GM18507 (cell line): ENCODE data around the gene SOHLH1.

Source experiments
- DNase-seq: peaks from one replicate; pipeline ENCODE4 v3.0.0; 2011; ENCODE audit warnings: low read depth; ENCODE audit not compliant: insufficient read length; ENCODE audit errors: extremely low spot score
- FAIRE-seq: peaks from 2 replicates; lab custom pipeline; 2011; peaks lifted over from hg19 to GRCh38; lab: Jason Lieb, UNC

The SOHLH1 gene

DNA sequence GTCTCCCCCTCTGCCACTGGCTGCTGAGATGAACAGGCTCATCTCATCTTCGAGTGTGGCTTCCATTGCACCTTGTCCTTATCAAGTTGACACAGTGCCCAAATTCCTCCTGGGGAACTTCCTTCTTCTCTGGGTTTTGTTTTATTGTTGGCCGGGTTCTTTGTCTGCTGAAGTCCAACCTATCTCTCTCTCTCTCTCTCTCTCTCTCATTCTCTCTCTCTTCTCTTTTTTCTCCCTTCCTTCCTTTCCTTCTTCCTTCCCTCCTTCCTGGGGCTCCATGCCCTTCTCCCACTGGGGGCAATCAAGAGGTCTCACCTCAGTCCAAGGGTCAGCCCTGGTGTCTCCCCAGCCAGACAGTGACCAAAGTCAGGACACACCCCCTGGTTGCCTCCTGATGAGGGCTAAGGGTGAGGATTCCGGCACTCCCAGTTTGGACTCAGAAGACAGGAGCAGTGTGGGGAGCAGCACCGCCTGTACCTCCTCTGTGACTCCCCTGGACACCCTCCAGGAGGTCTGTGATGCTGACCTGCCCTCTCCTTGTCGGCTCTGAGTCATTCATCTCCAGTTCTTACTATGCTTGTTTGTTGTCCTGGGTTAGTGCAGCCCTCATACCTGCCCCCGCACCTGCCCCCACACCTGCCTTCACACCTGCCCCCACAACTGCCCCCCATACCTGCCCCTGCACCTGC, 33.4 kb upstream of the SOHLH1 start:
- DNase-seq (no peak), FAIRE-seq (no peak)

DNA sequence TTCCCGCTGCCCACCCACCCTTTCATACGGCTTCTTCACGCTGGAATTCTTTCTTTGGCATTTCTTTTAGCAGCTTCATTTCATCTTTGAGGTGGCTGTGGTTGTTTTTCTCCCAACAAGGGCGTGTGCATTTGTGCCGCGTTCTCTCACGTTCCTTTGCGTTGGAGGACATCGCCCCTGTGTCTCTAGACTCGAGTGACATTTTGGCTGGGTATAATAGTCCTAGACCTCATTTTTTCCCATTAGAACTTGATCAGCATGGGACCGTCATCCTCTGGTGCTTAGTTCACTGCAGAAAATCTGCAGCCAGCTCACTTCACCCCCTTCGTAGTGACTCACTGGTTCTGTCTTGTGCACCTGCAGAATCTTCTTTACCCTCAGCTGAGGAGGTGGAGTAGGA, 32.2 kb upstream of the SOHLH1 start:
- FAIRE-seq: no peak

DNA sequence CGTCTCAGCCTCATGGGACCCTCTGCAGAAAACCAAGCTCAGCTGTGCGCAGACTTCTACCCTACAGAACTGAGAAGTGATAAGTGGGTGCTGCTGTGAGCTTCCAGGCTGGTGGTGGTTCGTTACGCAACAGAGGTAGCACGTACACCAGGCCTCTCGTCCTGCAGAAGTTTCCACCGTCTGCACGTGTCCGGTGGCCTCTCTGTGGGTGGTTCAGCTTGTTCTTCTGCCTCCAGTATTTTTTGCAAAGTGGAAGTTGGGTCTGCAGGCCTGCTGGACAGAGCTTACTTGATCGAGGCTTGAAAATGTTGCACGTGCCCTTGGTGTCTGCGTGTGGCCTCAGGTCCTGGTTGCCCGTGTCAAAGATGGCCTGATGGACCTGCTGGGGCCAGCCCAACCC, 30.2 kb upstream of the SOHLH1 start:
- DNase-seq: no peak
- FAIRE-seq: no peak

More for the DNA sequence above, 32.2 kb upstream of the SOHLH1 start:
- no peak for DNase-seq

DNA sequence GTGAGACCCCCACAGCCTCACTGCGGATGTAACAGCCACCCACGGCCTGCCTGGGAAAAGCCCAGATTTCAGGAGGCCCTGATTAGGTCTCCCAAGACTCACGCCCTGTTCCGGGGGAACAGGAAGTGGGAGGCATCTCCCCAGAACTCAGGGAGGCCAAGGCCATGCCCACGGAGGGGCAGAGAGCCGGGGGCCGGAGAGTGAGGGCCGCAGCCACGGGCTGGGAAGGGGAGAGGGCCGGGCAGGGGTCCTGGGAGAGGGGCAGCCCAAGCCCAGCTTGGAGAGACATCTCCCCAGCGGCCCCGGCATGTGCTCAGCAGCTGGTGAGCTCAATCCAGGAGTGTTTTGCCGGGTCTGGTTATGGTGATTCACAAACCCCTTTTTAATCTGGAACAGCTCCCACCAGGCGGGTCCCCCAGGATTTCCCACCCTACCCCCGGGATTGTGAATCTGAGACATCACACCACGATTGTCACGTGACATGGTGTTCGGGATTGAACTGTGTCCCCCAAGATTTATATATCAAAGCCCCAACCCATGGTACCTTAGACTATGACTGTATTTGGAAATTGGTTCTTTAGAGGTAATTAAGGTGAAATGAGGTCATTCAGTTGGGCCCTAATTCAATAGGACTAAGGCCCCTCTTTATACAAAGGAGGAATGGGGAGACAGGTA, 29.3 kb upstream of the SOHLH1 start:
- no peak for FAIRE-seq
- DNase-seq: no peak

DNA sequence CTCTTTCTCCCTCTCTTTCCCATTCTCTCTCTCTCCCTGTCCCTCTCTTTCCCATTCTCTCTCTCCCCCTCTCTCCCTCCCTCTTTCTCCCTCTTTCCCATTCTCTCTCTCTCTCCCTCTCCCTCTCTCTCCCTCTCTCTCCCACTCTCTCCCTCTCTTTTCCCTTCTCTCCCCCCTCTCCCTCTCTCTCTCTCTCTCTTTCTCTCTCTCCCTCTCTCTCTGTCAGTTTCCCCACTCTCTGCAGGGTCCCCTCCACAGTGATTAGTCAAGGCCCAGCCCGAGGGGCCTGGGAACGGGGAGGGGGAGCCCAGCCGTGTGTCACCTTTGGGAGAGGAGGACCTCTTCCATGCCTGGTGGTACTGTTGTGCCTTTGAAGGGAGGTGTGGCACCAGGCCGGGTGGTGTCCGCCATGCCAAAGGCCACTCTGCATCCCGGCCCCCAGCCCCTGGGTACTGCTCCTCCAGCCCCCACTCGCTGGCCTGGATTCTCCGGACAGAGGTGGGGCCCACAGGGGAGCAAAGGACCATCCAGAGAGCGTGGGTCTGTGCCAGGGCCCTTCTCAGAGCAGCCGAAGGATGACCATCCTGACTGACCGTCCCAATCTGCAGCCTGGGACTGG, 28.1 kb upstream of the SOHLH1 start:
- FAIRE-seq (no peak), DNase-seq (no peak)

DNA sequence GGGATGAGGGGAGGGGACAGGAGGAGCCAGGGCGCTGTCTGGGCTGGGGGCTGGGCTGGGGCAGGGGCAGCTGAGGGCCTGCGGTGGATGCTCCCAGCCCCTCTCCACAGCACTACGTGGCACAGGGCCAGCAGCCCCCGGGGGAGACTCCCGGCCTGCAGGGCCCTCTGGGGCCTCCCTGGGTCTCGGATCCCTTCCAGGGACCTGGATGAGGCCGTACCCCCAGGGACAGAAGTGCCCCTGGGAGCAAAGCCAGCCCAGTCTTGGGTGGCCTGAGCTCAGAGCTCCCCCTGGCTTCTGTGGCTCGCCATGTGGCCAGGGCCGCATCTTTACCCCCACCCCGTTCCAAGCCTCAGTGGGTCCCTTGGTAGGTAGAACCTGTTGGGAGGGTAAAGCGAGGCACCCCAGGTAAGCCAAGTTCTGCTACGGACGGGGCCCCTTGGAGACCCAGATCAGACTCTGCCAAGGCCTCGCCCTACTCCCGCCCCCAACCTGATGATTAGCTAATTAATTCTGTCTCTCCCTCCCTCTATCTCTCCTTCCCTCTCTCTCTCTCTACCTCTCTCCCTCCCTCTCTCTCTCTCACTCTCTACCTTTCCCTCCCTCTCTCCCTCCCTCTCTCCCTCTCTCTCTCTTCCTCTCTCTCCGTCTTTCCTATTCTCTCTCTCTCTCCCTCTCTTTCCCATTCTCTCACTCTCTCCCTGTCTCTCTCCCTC, 27.0 kb upstream of the SOHLH1 start:
- no peak for FAIRE-seq
- no peak for DNase-seq

DNA sequence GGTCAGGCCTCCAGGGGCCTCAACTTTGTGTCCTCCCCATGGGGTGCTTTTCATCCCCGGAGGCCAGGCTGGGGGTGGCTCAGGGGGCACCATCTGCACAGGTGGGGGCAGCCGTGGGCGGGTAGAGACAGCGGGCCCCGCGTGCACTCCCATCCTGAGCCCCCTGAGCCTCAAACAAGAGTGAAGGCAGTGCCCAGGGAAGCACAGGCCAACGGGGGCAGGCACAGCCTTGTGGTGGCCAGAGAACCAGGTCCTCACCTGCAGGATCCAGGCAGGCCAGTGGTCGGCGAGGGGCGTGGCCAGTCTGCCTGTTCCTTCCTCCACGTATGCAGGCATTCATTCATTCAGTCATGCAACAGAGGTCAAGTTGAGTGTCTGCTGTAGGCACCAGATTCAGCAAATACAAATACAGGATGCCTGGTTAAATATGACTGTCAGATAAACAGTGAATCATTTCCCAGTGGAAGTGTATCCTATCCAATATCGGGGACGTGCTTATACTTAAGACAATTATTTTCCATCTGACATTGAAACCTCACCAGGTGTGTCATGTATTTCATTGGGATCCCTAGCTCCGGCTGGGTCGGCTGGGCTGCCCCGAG, 25.0 kb upstream of the SOHLH1 start:
- FAIRE-seq: no peak
- no peak for DNase-seq

DNA sequence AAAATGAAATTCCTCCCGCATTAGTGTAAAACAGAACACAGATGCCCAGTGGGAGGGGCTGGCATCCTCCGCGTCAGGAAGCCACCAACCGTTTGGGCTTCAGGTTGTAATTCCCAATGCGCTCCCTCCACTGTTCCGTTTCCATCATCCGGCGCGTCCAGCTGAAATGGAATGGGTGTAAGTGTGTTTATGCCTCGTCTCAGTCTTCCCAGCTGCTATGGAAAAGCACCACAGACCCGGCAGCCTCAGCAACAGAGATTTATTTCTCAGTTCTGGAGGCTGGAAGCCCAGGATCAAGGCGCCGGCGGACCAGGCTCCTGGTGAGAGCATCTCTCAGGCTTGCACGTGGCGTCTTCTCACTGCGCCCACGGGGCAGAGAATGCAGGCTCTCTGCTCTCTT, 23.1 kb upstream of the SOHLH1 start:
- no peak for FAIRE-seq
- DNase-seq: no peak

DNA sequence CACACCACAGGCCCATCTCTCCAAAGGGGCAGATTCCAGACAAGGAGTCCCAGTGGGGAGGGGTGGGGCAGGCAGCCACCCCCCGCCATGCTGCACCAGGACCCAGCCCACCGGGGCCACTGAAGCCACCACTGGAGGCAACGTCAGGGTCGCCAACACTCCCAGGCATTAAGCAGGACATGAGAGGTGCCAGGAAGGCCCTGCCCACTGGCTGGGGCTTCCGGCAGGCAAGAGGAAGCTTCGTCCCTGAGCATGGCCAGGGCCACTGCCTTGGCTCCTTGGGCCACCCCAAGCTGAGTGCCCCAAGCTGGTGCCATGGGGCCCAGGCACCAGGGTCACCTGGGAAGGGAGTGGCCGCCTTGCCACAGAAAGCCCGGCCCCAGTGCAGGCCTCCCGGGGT, 20.2 kb upstream of the SOHLH1 start:
- no peak for FAIRE-seq
- no peak for DNase-seq

DNA sequence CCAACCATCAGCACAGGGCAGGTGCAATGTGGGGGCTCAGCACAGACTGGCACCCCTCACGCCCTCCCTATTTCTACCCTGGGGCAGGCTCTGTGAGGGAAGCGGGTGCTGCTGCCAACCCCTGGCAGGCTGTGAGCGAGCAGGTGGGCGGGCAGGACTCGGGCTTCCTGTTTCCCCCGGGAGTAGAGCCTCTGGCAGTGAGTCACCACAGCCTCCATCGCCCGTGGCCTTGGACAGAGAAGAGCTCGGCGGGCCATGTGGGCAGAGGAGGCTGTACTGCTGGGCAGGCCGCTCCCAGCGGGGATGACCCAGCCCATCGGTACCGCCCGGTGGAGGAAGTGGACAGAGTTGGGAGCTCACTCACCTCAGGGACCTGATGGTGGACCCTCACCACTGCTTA, 19.3 kb upstream of the SOHLH1 start:
- FAIRE-seq (no peak), DNase-seq (no peak)

DNA sequence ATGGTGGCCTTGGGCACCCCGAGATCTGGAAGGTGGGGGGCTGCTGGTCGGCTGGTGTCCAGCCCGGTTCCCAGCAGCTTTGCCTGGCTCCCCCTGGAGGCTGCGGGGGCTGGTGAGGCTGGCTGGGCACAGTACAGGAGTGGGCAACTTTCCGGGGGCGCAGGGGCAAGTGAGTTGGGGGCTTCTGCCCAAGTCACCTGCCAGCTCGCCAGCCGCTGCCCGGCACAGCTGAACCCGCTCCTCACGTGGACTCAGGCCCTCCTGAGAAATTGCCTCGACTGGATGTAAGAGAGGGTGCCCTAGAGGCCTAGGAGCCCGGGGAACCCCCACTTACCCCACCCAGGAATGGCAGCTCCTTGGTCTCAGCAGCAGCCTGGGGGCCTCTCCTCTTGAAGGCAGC, 18.1 kb upstream of the SOHLH1 start:
- FAIRE-seq (no peak), DNase-seq (no peak)

DNA sequence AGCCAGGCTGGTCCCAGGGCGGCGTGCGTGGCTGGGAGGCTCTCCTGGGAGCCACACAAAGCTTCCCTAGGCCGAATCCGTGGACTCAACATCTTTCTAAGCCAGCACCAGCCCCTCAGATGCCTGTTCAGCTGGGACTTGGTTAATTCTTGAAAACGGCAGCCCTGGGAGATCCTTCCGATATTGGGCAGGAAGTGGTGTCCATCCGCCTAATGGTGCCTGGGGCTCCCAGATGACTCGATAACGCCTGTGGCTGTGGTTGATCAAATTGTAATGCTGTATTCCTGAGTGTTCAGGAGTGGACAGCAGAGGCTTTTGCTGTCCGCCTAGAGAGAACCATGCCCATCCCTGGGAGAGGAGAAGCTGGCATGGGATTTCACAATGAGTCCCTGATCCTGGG, 16.8 kb upstream of the SOHLH1 start:
- DNase-seq (no peak), FAIRE-seq (no peak)

DNA sequence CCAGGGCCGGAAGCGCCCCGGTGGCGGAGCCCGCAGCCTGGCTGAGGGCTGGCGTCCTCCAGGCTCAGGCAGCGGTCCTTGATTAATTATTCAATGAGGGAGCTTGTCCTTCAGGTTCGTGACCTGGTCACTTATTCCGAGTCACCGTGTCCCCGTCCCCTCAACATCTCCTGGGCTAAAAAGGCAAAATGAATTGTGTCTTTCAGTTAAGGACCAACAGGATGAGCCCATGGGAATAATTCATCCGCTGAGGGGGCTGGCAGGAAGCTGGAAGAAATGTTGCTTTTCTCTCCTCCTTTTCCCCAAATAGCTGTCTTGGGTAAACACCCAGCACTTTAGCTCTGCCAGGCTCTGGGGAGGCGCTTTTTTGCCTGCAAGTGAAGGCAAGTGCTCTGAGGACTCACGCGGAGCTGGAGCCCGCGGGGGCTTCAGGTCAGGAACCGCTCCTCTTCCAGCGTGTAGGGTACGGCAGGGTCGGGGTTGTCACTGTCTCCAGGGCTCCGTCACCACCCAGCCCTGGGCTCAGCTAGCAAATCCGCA, 15.8 kb upstream of the SOHLH1 start:
- no peak for FAIRE-seq
- DNase-seq: no peak

DNA sequence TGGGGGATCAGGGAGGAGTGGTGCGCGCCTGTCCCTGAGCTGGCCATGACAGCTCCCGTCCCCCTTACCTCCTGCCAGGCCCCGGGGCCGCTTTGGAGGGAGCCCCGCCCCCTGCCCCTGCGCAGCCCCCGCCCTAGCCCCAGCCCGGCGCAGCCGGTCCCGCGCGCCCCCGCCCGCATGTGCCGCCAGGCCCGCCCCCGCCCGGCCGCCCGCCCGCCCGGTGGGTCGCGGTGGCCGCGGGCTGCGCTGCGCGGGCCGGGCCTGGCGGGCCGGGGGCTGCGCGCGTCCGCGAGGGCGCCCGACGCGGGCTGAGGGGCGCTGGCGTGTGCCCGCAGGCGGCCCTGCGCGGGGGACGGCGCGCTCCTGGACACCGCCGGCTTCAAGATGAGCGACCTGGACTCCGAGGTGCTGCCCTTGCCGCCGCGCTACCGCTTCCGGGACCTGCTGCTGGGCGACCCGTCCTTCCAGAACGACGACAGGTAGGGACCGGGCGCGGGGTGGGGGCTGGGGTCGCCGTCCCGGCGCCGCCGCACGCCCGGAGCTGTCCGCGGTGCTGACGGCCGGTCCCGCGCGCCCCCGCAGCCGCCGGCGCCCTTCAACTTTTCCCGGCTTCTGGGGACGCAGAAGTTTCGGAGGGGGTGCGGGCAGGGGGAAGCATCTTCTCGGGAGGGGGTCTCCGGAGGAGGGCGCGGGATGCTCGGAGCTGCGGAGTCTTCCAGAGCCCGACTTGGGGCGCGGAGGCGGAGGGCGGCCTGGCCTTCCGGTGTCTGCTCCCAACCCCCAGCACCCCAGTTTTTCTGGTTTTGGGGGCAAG, 15.2 kb upstream of the SOHLH1 start:
- no peak for DNase-seq
- no peak for FAIRE-seq

DNA sequence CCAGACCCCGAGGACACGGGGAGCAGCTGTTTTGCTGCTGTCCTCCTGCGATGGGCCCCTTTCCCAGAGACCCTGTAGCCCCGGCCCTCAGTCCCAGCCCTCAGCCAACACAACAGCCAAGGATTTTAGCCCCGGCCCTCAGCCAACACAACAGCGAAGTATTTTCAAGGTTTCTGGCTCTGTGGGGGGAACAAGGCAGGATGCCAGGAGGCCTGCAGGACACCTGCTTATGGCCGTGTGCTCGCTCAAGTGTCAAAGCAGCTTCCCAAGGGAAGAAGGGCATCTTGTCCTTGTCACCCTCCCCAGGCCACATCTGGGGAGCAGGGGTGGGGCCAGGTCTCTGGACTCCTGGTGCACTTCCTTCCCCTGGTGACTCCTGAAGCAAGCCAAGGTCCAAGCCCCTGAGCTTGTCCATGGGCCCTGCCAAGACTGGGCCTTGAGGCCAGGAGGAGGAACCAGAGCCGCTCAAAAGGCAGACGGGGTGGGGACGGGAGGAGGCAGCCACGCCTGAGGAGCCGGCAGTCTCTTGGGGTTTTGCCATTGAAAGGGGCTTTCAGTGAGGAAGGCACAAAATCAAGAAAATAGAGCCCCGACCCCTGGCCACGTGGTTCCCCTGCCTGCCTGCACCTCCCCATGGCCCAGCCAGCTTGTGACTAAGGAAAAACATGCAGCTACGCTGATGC, 13.5 kb upstream of the SOHLH1 start:
- DNase-seq (no peak), FAIRE-seq (no peak)

DNA sequence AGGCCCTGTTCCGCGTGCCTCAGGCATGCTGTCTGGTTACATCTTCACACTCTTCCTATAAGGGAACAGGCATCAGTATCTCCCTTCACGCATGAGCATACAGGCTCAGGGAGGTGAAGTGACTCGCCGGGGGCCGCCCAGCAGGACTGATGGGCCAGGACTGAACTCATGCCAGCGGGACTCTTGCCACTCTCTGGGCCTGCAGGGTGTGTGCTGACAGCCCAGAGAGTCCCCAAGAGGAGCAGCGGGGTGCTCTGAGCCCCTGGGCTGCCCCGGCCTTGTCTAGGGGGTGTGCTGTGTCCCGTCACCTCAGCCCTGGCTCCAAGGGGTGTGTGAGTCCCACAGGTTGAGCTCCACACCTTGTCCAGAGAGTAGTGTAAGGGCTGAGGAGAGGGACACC, 12.6 kb upstream of the SOHLH1 start:
- DNase-seq: no peak
- FAIRE-seq: no peak

DNA sequence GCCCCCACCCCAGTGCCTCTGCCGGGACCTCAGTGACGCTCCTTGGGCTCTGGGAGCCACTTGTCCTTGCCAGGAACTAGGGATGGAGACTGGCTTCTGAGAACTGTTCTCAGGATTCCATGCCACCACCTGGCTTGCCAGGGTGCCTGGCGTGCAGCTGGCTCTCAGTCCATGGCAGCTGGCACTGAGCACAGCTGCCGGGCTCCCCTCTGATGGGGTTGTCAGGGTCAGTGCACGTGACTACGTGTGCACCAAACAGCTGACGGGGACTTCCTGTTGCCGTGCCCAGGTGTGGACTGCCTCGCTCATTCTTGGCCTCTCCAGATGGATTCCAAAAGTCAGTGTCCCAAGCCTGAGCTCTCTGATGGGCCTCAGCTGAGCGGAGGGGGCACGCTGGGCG, 12.1 kb upstream of the SOHLH1 start:
- no peak for DNase-seq

DNA sequence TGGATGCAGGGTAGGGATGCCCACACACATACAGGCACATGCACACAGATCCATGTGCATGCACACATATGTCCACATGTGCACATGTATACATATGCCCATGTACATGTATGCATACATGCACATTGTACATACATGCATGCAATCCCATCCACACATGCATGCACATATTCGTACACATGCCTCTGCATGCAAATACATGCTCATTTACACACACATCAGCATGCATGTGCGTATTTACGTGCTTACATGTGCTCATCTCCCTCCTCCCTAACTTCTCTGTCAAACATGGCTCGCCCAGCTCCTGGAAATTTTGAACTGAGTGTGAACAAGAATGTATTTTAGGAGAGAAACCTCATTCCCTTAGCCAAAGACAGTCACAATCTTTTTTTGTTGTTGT, 8.9 kb upstream of the SOHLH1 start:
- DNase-seq (no peak), FAIRE-seq (no peak)

More for the DNA sequence above, 12.1 kb upstream of the SOHLH1 start:
- no peak for FAIRE-seq
